Neutrophil (primary cell): ENCODE measurements around the gene MYRFL.

Source experiments
- H3K27ac ChIP-seq: fragments of 200-600 bp; sonication (generic); 2 replicates; pipeline ENCODE4 v1.5.1; 2016; ENCODE audit warnings: mild to moderate bottlenecking, moderate library complexity
- H3K27me3 ChIP-seq: fragments of 200-600 bp; sonication (generic); 2 replicates; pipeline ENCODE4 v1.6.0; 2016; ENCODE audit warnings: mild to moderate bottlenecking
- H3K36me3 ChIP-seq: fragments of 200-600 bp; sonication (generic); 2 replicates; pipeline ENCODE4 v1.5.1; 2017
- H3K4me1 ChIP-seq, 2 experiments: fragments of 200-600 bp in 1 of 2; sonication (generic) in 1 of 2; 1 replicate in 1 of 2; 2 replicates in 1 of 2; pipeline versions ENCODE4 v1.5.1 to v1.6.1; 2013 to 2016; ENCODE audit warnings: low read depth in 1 of 2, low read length in 1 of 2, mild to moderate bottlenecking in 1 of 2, moderate library complexity in 1 of 2; ENCODE audit not compliant: control insufficient read depth in 1 of 2, insufficient read depth in 1 of 2
- H3K4me3 ChIP-seq, 2 experiments: fragments of 200-600 bp in 1 of 2; sonication (generic) in 1 of 2; 1 replicate in 1 of 2; 2 replicates in 1 of 2; pipeline ENCODE4 v1.5.1; 2013 to 2016; ENCODE audit warnings: low read depth in 1 of 2, low read length in 1 of 2, mild to moderate bottlenecking in 1 of 2, moderate library complexity in 1 of 2
- H3K9me3 ChIP-seq: fragments of 200-600 bp; sonication (generic); 2 replicates; pipeline ENCODE4 v1.5.1; 2016
- TF ChIP-seq, protein P1 (sequence below): fragments of 200-600 bp; sonication (generic); IDR thresholded peaks from 2 replicates; pipeline ENCODE4 v1.5.1; 2016; ENCODE audit warnings: antibody characterized with exemption

MYRFL gene

GRCh38 chr12:69897744-69898143 lies 72.7 kb downstream of the MYRFL start:
- Histone ChIP-seq H3K27ac (no peak overlapping the region), H3K4me3 (no peak overlapping the region), H3K9me3 (no peaks in the 10 kb centered on the region), H3K4me1 (peaks cover 0 to 4% of the 10 kb centered on the region in 2 experiments), H3K27me3 (no peaks in the 10 kb centered on the region), H3K36me3 (no peaks in the 10 kb centered on the region)
- TF ChIP-seq, protein P1, sequence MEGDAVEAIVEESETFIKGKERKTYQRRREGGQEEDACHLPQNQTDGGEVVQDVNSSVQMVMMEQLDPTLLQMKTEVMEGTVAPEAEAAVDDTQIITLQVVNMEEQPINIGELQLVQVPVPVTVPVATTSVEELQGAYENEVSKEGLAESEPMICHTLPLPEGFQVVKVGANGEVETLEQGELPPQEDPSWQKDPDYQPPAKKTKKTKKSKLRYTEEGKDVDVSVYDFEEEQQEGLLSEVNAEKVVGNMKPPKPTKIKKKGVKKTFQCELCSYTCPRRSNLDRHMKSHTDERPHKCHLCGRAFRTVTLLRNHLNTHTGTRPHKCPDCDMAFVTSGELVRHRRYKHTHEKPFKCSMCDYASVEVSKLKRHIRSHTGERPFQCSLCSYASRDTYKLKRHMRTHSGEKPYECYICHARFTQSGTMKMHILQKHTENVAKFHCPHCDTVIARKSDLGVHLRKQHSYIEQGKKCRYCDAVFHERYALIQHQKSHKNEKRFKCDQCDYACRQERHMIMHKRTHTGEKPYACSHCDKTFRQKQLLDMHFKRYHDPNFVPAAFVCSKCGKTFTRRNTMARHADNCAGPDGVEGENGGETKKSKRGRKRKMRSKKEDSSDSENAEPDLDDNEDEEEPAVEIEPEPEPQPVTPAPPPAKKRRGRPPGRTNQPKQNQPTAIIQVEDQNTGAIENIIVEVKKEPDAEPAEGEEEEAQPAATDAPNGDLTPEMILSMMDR: no peak

DNA sequence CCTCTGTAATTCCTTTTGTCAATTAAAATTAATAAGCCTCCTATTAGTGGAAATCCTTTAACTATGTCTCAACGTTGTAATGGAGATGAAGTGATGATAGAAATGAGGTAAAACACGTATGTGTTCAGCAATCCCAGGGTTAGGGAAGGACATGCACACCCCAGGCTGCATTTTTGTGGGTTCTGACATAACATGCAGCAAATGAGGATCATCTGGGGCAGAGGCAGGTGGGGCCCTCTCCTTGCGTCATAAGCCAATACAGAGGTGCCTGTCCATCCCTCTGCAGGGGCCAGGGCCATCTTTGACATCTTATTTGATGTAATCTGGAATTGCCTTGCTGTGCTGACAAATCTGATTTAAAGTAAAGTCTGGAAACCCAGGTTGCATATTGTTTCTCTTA lies 73.2 kb downstream of the MYRFL start:
- no peak overlapping the region for H3K27ac ChIP-seq
- no peaks in the 10 kb centered on the region for H3K9me3 ChIP-seq

GRCh38 chr12:69900720-69901131 lies 75.7 kb downstream of the MYRFL start:
- no peak overlapping the region for H3K27ac ChIP-seq
- no peaks in the 10 kb centered on the region for H3K27me3 ChIP-seq
- H3K36me3 ChIP-seq: no peaks in the 10 kb centered on the region
- TF ChIP-seq, protein P1: peak; percentile 61
- H3K4me3 ChIP-seq: no peak overlapping the region
- peaks cover 0 to 4% of the 10 kb centered on the region in 2 experiments for H3K4me1 ChIP-seq
- no peaks in the 10 kb centered on the region for H3K9me3 ChIP-seq

More for the DNA sequence above, 73.2 kb downstream of the MYRFL start:
- H3K4me1 ChIP-seq: peaks cover 0 to 4% of the 10 kb centered on the region in 2 experiments
- H3K4me3 ChIP-seq: no peak overlapping the region
- TF ChIP-seq, protein P1: no peak
- no peaks in the 10 kb centered on the region for H3K36me3 ChIP-seq
- H3K27me3 ChIP-seq: no peaks in the 10 kb centered on the region

DNA sequence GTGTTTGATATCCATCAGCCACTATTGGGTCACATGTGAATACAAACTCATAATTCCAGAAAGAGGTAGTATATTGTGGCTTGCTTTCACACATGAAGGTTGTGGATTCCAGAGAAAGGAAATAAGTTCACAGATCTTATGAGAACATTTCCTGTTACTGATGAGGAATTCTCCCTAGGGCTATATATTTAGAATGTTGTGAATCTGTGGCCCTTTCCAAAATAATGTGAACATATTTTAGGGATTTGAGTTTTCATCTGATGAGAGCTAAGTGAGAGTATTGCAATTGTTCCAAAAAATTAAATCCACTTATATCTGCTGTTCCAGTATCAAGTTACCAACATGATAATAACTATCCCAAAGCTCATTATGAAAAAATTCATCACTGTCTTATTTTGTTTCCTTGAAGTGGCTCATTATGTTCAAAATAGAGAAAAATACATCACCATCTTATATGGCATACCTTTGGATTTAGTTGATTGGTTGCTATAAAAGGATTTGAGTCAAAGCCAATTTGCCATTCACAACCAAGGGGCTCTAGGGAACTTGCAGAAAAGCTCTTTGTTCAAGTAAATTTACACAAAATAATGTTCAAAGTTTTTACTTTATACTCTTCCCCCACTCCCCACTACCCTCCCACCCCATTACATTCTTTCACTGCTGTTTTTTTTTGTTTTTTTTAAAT lies 76.3 kb downstream of the MYRFL start:
- Histone ChIP-seq H3K36me3 (no peaks in the 10 kb centered on the region), H3K9me3 (no peaks in the 10 kb centered on the region), H3K4me1 (peaks cover 0 to 4% of the 10 kb centered on the region in 2 experiments), H3K27ac (no peak overlapping the region), H3K4me3 (no peak overlapping the region), H3K27me3 (no peaks in the 10 kb centered on the region)
- TF ChIP-seq, protein P1: no peak

DNA sequence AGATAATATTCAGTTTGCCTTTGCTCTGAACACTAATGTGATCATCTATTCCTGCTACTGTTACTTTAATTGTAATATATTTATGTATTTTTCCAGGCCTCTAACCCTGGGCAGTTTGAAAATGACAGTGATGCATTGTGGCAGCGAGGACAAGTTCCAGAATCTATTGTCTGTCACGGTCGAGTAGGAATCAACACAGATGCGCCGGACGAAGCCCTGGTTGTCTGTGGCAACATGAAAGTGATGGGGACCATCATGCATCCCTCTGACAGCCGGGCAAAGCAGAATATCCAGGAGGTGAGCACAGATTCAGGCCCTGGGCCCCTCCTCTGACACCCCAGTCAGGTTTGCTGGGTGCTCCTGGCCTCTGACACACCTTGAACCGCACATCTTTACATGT lies 78.5 kb downstream of the MYRFL start:
- no peaks in the 10 kb centered on the region for H3K27me3 ChIP-seq
- H3K27ac ChIP-seq: no peak overlapping the region
- peaks cover 0 to 4% of the 10 kb centered on the region in 2 experiments for H3K4me1 ChIP-seq
- H3K36me3 ChIP-seq: no peaks in the 10 kb centered on the region
- H3K4me3 ChIP-seq: no peak overlapping the region
- TF ChIP-seq, protein P1: no peak
- H3K9me3 ChIP-seq: no peaks in the 10 kb centered on the region
